HG03571 (cell line): ENCODE measurements around the gene TMEM271.

Experiments used
- ATAC-seq: cut with Tn5 transposase; IDR thresholded peaks from one replicate; pipeline ENCODE4 v1.9.1; 2021; ENCODE audit not compliant: unreplicated experiment

The TMEM271 gene

DNA sequence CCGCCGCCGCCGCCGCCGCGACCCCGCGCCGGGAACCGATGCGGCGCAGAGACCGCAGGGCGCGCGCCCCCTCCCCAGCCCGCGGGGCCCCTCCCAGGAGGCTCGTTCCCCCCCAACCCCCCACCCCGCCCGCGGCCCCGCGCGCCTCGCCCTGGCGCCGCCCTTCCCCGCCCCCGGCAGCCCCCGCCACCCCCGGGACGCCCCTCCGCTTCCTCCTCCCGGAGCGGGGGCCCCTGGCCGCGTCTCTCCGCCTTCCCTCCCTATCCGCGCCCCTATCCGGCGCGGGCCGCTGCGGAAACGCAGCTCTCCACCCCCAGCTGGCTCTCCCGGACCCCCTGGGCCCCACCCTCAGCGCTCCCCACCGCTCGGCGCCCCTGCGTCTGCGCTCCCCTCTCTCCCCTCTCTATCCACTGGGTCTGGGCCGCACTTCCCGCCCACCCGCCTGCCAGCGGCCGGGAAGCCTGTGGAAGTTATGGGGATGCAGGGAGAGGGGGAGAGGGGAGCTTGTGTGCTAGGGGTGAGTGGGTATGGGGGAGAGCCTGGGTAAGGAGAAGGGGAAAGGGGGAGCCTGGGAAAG lies at the start of gene TMEM271:
TSS of gene TMEM271 (minus strand) at position 51 of the 577 bp plus-strand sequence. CDS start 233 bp downstream, outside the sequence.
- no peak for ATAC-seq

DNA sequence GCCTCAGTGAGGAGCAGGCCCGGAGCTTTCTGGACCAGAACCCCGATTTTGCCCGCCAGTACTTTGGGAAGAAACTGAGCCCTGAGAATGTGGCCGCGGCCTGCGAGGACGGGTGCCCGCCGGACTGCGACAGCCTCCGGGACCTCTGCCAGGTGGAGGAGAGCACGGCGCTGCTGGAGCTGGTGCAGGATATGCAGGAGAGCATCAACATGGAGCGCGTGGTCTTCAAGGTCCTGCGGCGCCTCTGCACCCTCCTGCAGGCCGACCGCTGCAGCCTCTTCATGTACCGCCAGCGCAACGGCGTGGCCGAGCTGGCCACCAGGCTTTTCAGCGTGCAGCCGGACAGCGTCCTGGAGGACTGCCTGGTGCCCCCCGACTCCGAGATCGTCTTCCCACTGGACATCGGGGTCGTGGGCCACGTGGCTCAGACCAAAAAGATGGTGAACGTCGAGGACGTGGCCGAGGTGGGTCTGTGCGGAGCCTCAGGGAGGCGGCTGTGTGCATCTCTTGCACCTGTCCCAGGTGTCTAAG lies 49.6 kb upstream of the TMEM271 start:
- no peak for ATAC-seq

DNA sequence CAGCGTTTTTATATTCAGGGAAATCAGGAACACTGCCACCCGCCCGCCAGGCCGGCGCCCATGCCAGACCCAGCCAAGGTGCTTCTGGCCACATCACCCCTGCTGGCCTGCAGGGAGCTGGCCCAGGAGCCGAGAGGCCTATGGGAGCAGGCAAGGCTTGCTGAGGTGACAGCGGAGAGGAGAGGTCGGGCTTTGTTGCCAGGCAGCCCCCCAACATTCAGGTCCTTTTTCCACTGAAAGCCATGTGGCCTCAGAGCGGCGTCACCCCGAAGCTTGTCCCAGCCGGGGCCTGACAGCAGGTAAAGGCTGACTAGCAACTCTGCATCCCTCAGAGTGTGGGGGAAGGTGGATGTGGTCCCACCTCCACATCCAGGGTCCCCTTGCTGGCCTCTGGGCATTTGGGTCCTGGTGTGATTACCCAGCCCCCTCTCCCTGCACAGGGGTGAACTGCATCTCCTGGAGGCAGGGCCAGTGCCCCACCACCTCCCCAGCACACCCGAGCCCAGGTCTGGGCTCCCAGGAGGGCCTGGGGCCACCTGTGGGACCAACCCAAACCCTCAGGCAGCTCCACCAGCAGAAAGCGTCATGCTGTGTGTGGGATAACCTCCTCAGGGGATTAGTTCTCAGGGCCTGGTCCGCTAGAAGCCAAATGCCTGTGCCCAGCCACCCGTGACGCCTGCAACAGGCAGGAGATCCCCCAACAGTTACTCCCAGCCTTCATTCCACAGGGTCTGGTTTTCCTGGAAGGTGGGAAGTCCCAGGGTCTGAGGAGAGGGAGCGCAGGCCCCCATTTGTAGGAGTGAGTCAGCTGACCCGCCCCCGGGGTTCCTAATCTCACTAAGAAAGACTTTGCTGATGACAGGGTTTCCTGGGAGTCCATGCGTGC lies 48.9 kb upstream of the TMEM271 start, which contains the start of gene PDE6B:
TSS of gene PDE6B (plus strand) at position 869 of the 886 bp plus-strand sequence. CDS start 54 bp downstream, outside the sequence.
- no peak for ATAC-seq

DNA sequence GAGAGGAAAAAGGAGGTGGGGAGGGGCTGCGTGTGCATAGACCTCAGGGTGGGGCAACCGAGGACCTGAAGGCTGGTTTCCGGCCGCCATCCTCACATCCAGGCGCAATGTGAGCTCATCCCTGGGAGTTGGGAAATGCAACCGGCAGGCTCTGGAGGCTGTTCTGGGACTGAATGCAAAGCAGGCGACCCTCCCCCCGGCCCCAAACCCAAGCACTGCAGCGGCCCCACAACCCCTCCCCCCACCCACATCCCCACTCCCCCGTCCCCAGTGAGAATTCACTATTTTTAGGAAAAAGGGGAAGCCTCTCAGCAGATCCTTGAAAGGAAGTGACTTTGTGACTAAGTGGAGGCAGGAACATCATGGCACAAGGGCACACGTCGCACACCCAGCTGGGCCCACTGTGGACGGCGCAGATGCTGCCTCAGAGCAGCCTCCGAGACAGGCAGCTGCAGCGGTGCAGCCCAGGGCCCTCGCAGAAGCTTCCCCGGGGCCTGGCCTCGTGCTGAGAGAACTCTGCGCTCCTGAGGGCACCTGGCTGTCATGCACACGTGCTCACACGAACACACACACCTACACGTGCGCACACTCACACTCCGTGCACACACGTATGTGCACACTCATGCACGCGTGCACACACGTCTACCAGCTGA lies 47.9 kb upstream of the TMEM271 start:
- no peak for ATAC-seq

DNA sequence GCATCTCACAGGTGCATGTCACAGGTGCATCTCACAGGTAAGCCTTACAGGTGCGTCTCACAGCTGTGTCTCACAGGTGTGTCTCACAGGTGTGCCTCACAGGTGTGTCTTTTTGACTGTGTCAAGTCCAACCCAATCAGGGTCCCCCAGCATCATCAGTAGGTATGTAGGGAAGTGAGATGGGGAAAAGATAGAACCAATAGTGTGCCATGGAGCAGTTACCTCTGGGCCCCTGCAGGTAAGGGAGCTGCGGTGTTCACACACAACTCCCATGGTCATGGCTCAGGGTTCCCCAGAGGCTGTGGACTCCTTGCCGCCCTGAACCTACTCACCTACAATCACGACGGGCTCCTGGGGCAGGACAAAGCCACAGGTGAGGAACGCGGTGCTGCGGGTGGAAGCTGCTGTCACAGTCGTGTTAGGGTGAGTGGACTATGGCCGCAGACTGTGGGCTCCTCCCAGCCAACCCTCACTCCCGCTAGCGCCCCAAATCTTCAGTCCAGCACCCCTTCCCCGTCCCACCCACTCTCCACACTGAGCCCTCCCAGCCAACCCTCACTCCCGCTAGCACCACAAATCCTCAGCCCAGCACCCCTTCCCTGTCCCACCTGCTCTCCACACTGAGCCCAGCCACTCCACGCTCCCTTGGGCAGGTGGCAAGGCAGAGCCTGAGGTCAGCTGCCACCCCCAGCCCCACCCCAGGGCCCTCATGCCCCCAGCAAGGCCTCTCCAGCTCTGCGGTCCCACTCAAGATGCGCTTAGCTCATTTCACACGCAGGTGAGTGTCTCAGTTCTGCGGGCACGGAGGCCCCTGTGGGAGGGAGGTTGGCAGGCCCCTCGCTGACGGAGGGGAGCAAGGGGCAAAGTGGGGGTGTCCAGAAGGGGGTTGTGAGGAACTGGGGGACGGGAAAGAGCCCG lies 47.2 kb upstream of the TMEM271 start:
- ATAC-seq, result no peak

DNA sequence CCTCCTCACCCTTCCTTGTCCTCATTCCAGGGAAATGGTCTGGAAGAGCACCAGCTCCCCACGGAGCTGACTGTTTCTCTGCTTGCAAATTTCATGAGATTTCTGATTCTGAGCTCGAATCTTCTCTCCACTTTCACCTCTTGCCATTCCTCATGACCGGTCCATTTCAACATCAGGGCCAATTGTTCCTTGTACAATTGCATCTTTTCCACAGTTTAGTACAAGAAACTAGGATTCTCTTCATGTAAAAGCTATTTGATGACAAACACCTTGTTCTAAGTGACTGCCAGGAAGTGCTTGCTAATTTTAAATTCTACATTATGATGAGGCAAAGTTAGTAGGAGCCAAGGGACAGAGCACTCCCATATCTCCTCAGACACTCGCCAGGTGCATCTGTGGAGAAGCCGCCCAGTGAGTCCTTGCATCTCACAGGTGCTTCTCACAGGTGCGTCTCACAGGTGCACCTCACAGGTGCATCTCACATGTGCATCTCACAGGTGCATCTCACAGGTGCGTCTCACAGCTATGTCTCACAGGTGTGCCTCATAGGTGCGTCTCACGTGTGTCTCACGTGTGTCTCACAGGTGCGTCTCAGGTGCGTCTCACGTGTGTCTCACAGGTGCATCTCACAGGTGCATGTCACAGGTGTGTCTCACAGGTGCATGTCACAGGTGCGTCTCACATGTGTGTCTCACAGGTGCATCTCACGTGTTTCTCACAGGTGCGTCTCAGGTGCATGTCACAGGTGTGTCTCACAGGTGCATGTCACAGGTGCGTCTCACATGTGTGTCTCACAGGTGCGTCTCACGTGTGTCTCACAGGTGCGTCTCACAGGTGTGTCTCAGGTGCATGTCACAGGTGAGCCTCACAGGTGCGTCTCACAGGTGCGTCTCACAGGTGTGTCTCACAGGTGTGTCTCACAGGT lies 46.2 kb upstream of the TMEM271 start:
- no peak for ATAC-seq

GRCh38 chr4:621296-622070 lies 45.4 kb upstream of the TMEM271 start:
- no peak for ATAC-seq

DNA sequence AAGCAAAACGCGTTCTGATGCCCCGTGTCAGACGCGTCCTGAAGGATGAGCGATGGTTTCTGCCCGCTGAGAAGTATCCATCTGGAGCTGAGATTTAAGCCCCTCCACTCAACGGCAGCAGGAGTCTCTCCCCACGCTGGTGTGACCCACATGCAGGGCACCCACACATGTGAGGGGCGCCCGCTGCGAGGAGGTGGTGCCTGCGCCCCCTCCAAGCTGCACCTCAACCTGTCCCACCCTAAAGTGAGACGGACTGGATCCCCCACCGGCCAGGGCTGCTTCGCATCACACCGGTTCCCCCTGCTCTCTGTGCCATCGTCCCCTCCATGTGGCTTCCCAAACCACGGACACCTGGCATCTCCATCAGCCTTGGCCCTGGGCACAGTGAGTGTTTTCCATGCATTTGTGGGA lies 44.8 kb upstream of the TMEM271 start:
- no peak for ATAC-seq

DNA sequence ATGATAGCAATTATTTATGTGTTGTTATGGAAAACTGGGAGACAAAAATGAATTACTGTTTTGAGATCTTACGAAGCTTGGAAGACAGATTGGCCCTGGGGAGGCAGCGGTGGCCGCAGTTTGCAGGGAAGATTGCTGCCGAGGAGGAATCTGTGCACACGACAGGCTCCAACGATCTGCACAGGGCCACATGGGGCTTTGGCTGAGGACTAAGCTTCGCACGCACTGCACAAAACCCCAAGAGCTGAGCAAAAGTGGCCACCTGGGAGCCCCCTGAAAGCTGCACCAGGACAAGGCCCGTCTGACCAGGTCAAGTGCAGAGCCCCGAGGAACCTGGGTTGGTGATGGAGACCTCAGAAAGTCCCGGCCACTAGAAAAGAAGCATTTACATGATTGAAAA lies 44.1 kb upstream of the TMEM271 start:
- ATAC-seq, result no peak

DNA sequence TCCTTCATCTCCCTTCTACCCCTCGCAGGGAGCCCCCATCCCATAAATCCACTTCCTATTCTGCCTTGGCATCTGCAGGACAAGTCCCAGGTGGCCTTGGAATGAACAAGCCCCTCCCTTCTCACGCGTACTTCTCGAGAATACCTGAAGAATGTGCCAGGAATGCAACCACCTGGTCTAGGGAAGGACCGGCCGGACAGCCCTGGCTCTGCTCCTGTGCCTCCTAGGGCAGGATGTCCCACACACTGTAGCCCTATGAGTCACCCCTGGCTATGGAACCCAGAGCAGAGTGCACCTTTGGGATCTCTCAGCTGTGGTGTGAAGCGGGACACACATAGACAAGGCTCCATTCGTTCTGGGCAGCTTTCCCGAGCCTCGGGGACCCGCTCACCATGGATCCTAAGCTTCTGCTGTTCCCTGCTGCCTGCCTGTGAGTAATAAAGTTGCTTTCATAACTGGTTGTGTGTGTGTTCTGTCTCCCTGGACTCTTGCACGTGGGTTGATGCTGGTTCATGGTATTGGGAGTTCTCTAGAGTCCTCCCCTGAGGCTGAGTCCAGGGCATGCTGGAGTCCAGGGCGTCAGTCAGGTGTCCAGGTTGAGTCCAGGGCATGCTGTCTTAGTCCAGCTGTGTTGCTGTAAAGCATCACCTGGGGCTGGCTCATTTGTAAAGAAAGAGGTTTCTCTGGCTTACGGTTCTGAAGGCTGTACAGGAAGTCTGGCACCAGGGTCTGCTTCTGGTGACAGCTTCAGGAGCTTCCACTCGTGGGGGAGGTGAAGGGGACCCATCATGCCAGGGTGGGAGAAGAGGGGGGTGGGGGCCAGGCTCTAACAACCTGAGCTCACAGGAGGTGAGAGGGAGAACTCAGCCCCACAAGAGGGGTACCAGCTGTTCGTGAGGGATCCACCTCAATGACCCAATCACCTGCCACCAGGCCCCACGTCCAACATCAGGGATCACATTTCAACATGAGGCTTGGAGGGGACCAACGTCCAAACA lies 41.8 kb upstream of the TMEM271 start:
- ATAC-seq, result no peak

DNA sequence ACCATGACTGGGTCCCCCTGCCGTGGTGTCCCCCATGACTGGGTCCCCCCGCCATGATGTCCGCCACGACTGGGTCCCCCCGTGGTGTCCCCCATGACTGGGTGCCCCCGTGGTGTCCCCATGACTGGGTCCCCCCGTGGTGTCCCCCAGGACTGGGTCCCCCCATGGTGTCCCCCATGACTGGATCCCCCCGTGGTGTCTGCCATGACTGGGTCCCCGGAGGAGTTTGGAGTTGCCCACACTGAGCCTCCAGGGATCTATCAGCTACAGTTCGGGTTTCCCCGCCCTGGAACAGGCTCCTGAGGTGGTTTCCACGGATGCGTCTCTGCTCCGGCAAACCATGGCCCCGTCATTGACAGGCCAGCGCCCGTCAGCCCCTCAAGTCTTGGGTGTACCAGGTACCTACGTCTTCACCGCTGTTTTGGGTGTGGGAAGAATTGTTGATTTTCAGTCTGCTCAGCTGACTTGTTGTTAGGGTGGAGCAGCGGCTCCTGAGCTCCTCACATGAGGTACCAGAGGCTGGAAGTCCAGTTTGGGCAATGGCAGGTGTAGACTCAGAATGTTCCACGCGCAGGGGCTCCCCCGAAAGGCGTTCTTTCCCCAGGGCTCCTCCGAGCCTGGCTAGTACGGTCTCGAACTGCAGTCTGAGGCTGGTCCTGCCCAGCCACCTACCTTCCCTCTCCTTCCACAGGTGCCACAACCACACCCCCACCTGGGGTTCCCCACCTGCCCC lies 41.0 kb upstream of the TMEM271 start:
- no peak for ATAC-seq

DNA sequence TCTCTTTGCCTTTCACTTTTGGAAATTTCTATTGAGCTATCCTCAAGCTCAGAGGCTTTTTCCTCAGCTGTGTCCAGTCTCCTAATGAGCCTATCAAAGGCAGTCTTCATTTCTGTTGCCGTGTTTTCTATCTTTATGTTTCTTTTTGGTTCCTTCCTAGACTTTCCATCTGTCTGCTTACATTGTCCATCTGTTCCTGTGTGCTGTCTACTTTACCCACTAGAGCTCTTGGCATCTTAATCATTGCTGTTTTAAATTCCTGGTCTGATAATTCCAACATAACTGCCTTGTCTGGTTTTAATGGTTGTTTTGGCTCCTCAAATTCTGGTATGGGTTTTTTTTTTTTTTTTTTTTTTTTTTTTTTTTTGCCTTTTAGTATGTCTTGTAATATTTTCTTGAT lies 40.0 kb upstream of the TMEM271 start:
- ATAC-seq, result no peak

DNA sequence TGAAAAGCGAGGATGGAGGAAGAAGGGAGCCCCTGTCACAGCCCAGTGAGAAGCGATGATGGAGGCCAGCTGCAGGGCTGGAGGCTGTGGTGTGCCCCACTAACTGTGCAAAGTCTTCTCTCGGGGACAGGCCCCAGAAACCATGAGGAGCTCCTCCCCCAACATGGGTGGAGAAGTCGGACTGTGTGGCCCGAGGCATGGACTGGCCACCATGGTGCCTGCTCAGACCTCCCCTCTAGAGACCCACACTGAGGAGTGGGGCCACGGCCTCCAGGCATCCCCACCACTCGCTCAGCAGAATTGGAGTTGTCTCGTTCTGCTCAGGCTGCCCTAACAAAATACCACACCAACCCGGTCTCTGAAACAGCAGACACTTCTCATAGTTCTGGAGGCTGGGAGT lies 37.0 kb upstream of the TMEM271 start:
- ATAC-seq, result no peak

DNA sequence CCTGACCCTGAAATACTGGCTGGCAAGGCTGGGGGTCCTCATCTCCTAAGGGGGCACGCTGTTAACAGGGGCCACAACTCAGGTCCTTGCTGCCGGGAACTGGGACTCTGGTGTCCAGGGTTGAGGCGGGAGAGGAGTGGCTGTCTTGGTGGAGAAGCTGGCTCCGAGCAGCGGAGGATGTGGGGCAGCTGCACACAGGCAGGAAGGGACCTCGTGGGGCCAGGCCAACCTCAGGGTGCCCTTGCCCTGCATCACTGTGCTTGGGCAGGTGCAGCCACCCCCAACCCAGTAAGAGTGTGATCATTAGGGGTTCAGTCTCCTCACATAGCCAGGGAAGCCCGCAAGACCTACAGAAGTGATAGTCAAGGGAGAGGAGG lies 36.6 kb upstream of the TMEM271 start:
- no peak for ATAC-seq

- no peak for ATAC-seq
Observed at GRCh38 chr4:612052-612748, 36.1 kb upstream of the TMEM271 start.
